Left lung (tissue), 10 donors: ENCODE measurements around the gene WNK1. TPM values are rescaled to one million over a fixed set of nuclear protein-coding genes. Genes with fewer than 3 reads are reported as not detected.

Experiments used
- ATAC-seq: fragments of 200-7000 bp; cut with Tn5 transposase; one replicate; pipeline ENCODE4 v1.9.1; 2020; ENCODE audit warnings: moderate library complexity
- DNase-seq, 4 donors: peaks; one replicate each; pipeline ENCODE4 v3.0.0-alpha.2; 2013 to 2020
- H3K27ac ChIP-seq, 2 donors: fragments of 200-600 bp; sonication (generic) in 1 of 2; one replicate each; pipeline versions ENCODE4 v1.5.0 to v1.8.0; 2020 to 2021
- H3K27me3 ChIP-seq, 2 donors: fragments of 200-600 bp; sonication (generic) in 1 of 2; one replicate each; pipeline versions ENCODE4 v1.5.0 to v1.8.0; 2020 to 2021
- H3K36me3 ChIP-seq, 2 donors: fragments of 200-600 bp; sonication (generic) in 1 of 2; one replicate each; pipeline versions ENCODE4 v1.5.0 to v1.8.0; 2020 to 2021
- H3K4me1 ChIP-seq, 2 donors: fragments of 200-600 bp; one replicate each; pipeline ENCODE4 v1.8.0; 2021
- H3K4me3 ChIP-seq, 2 donors: fragments of 200-600 bp; sonication (generic) in 1 of 2; one replicate each; pipeline versions ENCODE4 v1.5.0 to v1.8.0; 2020 to 2021; ENCODE audit warnings: mild to moderate bottlenecking in 1 of 2
- H3K9me3 ChIP-seq, 2 donors: fragments of 200-600 bp; sonication (generic) in 1 of 2; one replicate each; pipeline versions ENCODE4 v1.5.0 to v1.8.0; 2020 to 2021
- intact Hi-C, 2 donors: fragments of 100-400 bp; cut with DNase I; formaldehyde crosslinking; loops; one replicate each; pipeline versions ENCODE4 v1.11.2 to v1.14.2; 2022
- polyA plus RNA-seq, 6 donors: library from polyadenylated mRNA; unstranded; fragments of 120-200 nt; gene quantifications; one replicate each; pipeline ENCODE4 v1.2.1, GENCODE V29; 2013; ENCODE audit not compliant: insufficient read length in 6 of 6
- total RNA-seq, 2 donors: library from RNA; stranded (reverse); fragmentation: NEBNext Ultra II Directional; extraction: Animal tissue kit (Norgen Biotek cat#: 25700); gene quantifications; one replicate each; pipeline ENCODE4 v1.2.1, GENCODE V29; 2021
- TF ChIP-seq, protein P1 (sequence below), 2 donors: fragments of 200-600 bp; sonication (generic) in 1 of 2; IDR thresholded peaks; one replicate each; pipeline versions ENCODE4 v1.5.0 to v1.8.0; 2021; ENCODE audit warnings: antibody characterized with exemption in 2 of 2
- donor health status: DM: no; HTN: yes; CAD: no.
- donor health status: DM: no; HTN: no; CAD: no.

Gene WNK1
- total and polyA plus RNA-seq, 8 donors, result 94.4 to 245 (median 111) TPM

DNA sequence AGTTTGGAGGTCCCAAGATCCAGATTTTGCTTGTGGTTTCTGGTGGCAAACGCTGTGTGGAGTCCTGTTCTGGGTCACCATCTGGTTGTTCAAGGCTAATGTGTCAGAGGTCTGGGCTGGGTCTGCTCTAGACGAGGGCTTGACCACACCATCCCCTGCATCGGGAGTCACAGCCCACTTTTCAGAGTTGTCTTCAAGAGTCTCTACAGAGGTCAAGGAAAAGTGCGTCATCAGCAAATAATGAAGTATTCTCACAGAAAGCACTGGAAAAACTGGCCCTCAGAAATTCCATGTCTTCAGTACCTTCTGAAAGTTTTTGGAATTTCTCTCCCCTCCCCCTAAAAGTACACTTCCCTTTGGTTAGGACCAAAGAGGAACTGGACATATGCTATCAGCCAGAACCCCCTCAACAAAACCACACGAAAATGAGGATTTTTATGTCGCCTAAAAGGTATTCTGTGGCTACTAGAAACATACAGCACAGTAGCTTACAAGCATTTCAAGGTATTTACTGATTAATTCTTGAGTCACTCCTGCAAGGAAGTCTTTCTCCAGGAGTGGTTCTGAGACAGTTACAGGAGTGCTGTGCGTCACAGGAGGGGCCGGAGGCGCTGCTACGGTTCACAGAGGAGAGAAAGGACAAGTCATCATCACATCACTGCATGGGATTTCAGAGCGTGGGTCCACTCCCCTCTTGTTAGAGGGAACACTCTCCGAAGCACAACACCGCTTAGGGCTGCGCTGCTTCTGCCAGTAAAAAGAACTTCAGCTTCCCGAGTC is 161.7 kb downstream of the WNK1 start:
- H3K27ac ChIP-seq, result no peak overlapping the region
- intact Hi-C loops, result no loop called here
- H3K4me3 ChIP-seq, result no peak overlapping the region
- no peaks in the 10 kb centered on the region for H3K27me3 ChIP-seq
- peaks cover 0 to 18% of the 10 kb centered on the region in 2 donors for H3K4me1 ChIP-seq
- TF ChIP-seq, protein P1, sequence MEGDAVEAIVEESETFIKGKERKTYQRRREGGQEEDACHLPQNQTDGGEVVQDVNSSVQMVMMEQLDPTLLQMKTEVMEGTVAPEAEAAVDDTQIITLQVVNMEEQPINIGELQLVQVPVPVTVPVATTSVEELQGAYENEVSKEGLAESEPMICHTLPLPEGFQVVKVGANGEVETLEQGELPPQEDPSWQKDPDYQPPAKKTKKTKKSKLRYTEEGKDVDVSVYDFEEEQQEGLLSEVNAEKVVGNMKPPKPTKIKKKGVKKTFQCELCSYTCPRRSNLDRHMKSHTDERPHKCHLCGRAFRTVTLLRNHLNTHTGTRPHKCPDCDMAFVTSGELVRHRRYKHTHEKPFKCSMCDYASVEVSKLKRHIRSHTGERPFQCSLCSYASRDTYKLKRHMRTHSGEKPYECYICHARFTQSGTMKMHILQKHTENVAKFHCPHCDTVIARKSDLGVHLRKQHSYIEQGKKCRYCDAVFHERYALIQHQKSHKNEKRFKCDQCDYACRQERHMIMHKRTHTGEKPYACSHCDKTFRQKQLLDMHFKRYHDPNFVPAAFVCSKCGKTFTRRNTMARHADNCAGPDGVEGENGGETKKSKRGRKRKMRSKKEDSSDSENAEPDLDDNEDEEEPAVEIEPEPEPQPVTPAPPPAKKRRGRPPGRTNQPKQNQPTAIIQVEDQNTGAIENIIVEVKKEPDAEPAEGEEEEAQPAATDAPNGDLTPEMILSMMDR (IDR thresholded peaks at IDR 0.05), result no peak
- H3K9me3 ChIP-seq, result no peaks in the 10 kb centered on the region
- ATAC-seq (no peak), DNase-seq (no peak)
- H3K36me3 ChIP-seq, result peaks cover 5 to 96% of the 10 kb centered on the region in 2 donors

DNA sequence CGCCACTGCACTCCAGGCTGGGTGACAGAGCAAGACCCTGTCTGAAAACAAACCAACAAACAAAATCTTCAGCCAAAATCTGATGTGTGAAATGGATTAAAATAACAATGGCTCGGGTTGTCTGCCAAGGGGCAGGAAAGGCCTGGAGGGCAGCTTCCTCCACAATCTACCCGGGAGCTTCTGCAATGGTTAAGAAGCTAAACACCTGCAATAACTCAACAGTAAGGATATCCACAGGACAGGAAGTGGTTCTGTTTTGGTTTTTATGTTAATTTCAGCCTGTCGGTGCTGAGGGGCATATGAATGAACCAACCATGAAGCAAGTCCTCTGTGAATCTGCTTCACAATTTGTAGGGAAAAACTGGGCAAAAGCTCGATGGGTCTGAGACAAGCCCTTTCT is 162.7 kb downstream of the WNK1 start:
- no peak for ATAC-seq
- Histone ChIP-seq H3K4me1 (peaks cover 0 to 18% of the 10 kb centered on the region in 2 donors), H3K9me3 (no peaks in the 10 kb centered on the region), H3K4me3 (no peak overlapping the region), H3K27ac (no peak overlapping the region), H3K27me3 (no peaks in the 10 kb centered on the region), H3K36me3 (peaks cover 3 to 96% of the 10 kb centered on the region in 2 donors)
- TF ChIP-seq, protein P1 (IDR thresholded peaks at IDR 0.05), result no peak
- no peak for DNase-seq
- intact Hi-C loops, result no loop called here

DNA sequence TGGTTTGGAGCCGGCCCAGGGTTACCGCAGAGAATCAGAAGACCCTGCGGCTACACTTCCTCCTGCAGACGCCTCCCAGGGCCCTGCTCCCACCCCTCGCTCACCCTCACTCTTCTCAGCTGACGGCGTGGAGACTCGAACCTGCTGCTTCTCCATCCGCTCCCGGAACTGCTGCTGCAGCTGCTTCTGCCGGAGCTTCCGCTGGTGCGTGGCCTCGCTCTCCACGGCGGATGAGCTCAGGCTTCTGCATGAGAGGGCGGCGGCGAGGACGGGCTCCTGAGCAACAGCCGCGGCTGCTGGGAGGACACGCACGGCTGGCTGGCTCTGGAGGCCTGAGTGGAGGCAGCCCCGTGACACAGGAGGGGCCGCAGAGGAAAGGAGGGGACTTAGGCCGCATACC is 163.9 kb downstream of the WNK1 start:
- Histone ChIP-seq H3K9me3 (no peaks in the 10 kb centered on the region), H3K27me3 (no peaks in the 10 kb centered on the region), H3K4me3 (no peak overlapping the region), H3K27ac (no peak overlapping the region), H3K36me3 (peaks cover 3 to 99% of the 10 kb centered on the region in 2 donors), H3K4me1 (peaks cover 0 to 16% of the 10 kb centered on the region in 2 donors)
- intact Hi-C loops, result no loop called here
- TF ChIP-seq, protein P1 (IDR thresholded peaks at IDR 0.05), result no peak
- ATAC-seq, result no peak
- DNase-seq, result peak in 1 of 4 donors; percentile 80

DNA sequence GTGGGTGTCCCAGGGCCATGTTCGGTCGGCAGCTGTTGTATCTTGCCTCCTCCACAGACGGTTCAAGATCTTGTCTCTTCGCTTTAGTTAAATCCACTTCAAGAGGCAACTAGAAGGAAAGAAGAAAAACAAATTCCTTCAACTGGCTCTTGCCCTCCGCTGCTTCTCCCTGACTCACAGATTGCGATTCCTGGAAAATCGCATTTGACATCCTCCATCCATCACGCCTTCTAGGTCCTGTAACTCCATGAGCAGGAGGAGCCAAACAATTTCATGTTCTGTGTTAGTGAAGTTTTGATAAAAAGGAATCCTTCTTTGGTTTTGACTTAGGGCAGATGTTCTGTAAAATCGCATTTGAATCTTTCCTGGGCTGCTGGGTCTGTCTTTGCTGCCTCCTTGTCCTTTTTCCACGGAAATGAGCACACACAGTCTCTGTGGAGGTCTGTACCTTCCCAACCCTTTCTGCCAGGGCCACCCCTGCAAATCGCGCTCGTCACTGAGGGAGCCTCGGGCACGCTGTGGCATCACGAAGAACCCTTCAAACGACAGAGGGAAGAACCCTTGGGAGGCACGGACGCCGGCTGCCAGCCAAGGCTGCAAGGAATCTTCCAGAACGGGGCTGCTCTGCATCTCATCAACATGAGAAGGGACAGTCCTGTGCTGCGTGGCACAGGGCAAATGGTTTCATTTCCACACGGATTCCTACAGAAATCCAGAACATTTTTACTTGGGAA is 164.5 kb downstream of the WNK1 start:
- peaks cover 3 to 97% of the 10 kb centered on the region in 2 donors for H3K36me3 ChIP-seq
- DNase-seq, result no peak
- no peaks in the 10 kb centered on the region for H3K27me3 ChIP-seq
- intact Hi-C loops, result no loop called here
- no peaks in the 10 kb centered on the region for H3K9me3 ChIP-seq
- peaks cover 0 to 10% of the 10 kb centered on the region in 2 donors for H3K4me1 ChIP-seq
- TF ChIP-seq, protein P1 (IDR thresholded peaks at IDR 0.05), result no peak
- no peak overlapping the region for H3K27ac ChIP-seq
- ATAC-seq, result no peak
- no peak overlapping the region for H3K4me3 ChIP-seq

DNA sequence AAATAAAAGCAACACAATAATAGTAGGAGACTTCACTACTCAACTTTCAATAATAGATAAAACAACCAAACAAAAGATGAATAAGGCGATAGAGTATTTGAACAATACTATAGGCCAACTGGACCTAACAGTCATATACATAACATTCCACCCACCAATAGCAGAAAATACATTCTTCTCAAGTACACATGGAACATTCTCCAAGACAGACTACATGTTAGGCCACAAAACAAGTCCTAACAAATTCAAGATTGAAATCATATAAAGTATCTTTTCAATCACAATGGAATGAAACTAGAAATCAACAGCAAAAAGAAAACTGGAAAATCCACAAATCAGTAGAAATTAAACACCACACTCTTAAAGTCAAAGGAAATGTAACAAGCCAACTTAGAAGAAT is 168.3 kb downstream of the WNK1 start:
- no peak for DNase-seq
- TF ChIP-seq, protein P1 (IDR thresholded peaks at IDR 0.05), result no peak
- Histone ChIP-seq H3K27ac (no peak overlapping the region), H3K27me3 (no peaks in the 10 kb centered on the region), H3K9me3 (no peaks in the 10 kb centered on the region), H3K36me3 (peaks cover 0 to 93% of the 10 kb centered on the region in 2 donors), H3K4me3 (no peak overlapping the region), H3K4me1 (no peaks in the 10 kb centered on the region)
- ATAC-seq, result no peak
- intact Hi-C loops, result no loop called here
